Naive thymus-derived CD4-positive, alpha-beta T cell (primary cell): Measurements from ENCODE around the gene KRTAP3-3. TPM values are rescaled to one million over a fixed set of nuclear protein-coding genes. Genes with fewer than 3 reads are reported as not detected.
A peak's percentile ranks its signal among the peaks of the same experiment; 100 is the strongest.
"Not testable (repeated sequence)": the region's sequence is repeated elsewhere in the genome, so short reads cannot be mapped to it uniquely, and the experiment has no call there.

Experiments used
- ATAC-seq: fragments of 150-1000 bp; cut with Tn5 transposase; 2 replicates; pipeline ENCODE4 v1.10.0; 2021; ENCODE audit warnings: mild to moderate bottlenecking, moderate library complexity
- CTCF ChIA-PET: fragments of 350-600 bp; sonication (Branson Sonifier 250); formaldehyde crosslinking; loops from one replicate; lab custom pipeline; 2021; ENCODE audit warnings: antibody characterized with exemption; lab: Charles Lee
- POLR2A ChIA-PET: fragments of 350-600 bp; sonication (Branson Sonifier 250); formaldehyde crosslinking; loops from one replicate; lab custom pipeline; 2021; ENCODE audit warnings: antibody characterized with exemption, inconsistent platforms; lab: Charles Lee
- DNase-seq, 9 donors: peaks; one replicate each; pipeline versions ENCODE4 v3.0.0 to v3.0.0-alpha.2; 2020 to 2022; ENCODE audit warnings: mixed read lengths in 1 of 9
- H3K27ac ChIP-seq: one replicate; pipeline ENCODE4 v1.7.0; 2013; ENCODE audit warnings: mild to moderate bottlenecking, low read depth, low read length, moderate library complexity
- H3K27me3 ChIP-seq, 2 donors: one replicate each; pipeline ENCODE4 v1.7.0; 2013; ENCODE audit warnings: low read length in 2 of 2, mild to moderate bottlenecking in 2 of 2, moderate library complexity in 2 of 2; ENCODE audit not compliant: control insufficient read depth in 2 of 2, insufficient read depth in 2 of 2
- H3K36me3 ChIP-seq, 3 experiments: 1 replicate in 2 of 3; 2 replicates in 1 of 3; pipeline ENCODE4 v1.7.0; 2013; ENCODE audit warnings: low read length in 3 of 3, mild to moderate bottlenecking in 3 of 3, moderate library complexity in 1 of 3; ENCODE audit not compliant: insufficient read depth in 3 of 3, control insufficient read depth in 2 of 3
- H3K4me1 ChIP-seq, 2 donors: one replicate each; pipeline ENCODE4 v1.7.0; 2013; ENCODE audit warnings: low read length in 2 of 2, mild to moderate bottlenecking in 2 of 2, moderate library complexity in 1 of 2; ENCODE audit not compliant: control insufficient read depth in 2 of 2, insufficient read depth in 2 of 2
- H3K4me3 ChIP-seq: 2 replicates; pipeline ENCODE4 v1.7.0; 2013; ENCODE audit warnings: mild to moderate bottlenecking, low read length
- H3K9me3 ChIP-seq, 3 experiments: 1 replicate in 2 of 3; 2 replicates in 1 of 3; pipeline ENCODE4 v1.7.0; 2013; ENCODE audit warnings: low read length in 3 of 3; ENCODE audit not compliant: control insufficient read depth in 2 of 3
- H3K27ac Mint-ChIP-seq, 9 donors: one replicate each; pipeline ENCODE4 v1.8.0; 2020 to 2022; ENCODE audit warnings: mixed read lengths in 9 of 9, mild to moderate bottlenecking in 8 of 9, moderate library complexity in 5 of 9, inconsistent platforms in 2 of 9
- H3K27me3 Mint-ChIP-seq, 5 donors: one replicate each; pipeline ENCODE4 v1.8.0; 2021 to 2022; ENCODE audit warnings: mixed read lengths in 5 of 5, mild to moderate bottlenecking in 1 of 5
- H3K36me3 Mint-ChIP-seq, 5 donors: one replicate each; pipeline ENCODE4 v1.8.0; 2020 to 2022; ENCODE audit warnings: mixed read lengths in 5 of 5, mild to moderate bottlenecking in 3 of 5, inconsistent platforms in 1 of 5
- H3K4me1 Mint-ChIP-seq, 7 donors: one replicate each; pipeline ENCODE4 v1.8.0; 2020 to 2022; ENCODE audit warnings: mixed read lengths in 7 of 7, mild to moderate bottlenecking in 3 of 7, inconsistent platforms in 1 of 7
- H3K4me3 Mint-ChIP-seq, 10 donors: one replicate each; pipeline ENCODE4 v1.8.0; 2020 to 2022; ENCODE audit warnings: mild to moderate bottlenecking in 10 of 10, mixed read lengths in 10 of 10, moderate library complexity in 6 of 10, inconsistent platforms in 2 of 10
- H3K9me3 Mint-ChIP-seq, 11 donors: one replicate each; pipeline ENCODE4 v1.8.0; 2020 to 2022; ENCODE audit warnings: mixed read lengths in 11 of 11, mild to moderate bottlenecking in 4 of 11, inconsistent platforms in 1 of 11, moderate library complexity in 1 of 11
- intact Hi-C, 2 donors: fragments of 100-400 bp; cut with micrococcal nuclease; formaldehyde crosslinking; loops; one replicate each; pipeline ENCODE4 v1.15.1; 2023
- polyA plus RNA-seq, 2 donors: library from polyadenylated mRNA; unstranded; fragments of 300-500 nt; fragmentation: Illumina TruSeq; gene quantifications; one replicate each; pipeline ENCODE4 v1.2.3, GENCODE V29; 2021
- total RNA-seq, 6 experiments: library from RNA in 5 of 6; stranded (reverse) in 5 of 6; gene quantifications; 1 replicate in 5 of 6; 2 replicates in 1 of 6; pipeline ENCODE4 v1.2.3 and lab custom pipeline; 2021 to 2026

KRTAP3-3 gene
- total and polyA plus RNA-seq, 7 experiments from 2014 or later: not detected

DNA sequence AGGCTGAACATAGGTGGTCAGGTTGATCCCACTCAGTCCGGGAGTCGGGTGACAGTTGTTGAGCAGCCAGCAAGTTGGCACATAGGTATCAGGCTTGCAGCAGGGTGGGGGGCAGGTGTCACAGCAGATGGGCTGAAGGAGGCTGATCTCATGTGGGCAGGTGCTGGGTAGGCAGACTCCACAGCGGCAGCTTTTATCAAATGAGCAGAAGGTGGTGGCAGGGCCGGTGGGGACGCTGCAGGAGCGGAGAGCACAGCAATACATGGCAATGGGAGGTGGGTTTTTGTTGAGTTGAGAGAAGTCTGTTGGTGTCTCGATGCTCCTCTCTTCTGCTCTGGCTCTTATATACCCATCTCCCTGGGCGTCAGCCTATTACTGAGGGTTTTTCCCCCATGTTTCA lies 14.8 kb upstream of the KRTAP3-3 start, which contains the start of gene KRTAP3-1:
TSS of gene KRTAP3-1 (minus strand) at position 318 of the 400 bp plus-strand sequence. CDS start at position 264, 54 bp downstream.
- Histone ChIP-seq H3K9me3 (no peaks in the 10 kb centered on the region), H3K4me1 (no peaks in the 10 kb centered on the region), H3K36me3 (no peaks in the 10 kb centered on the region), H3K4me3 (no peak within 1 kb of the TSS), H3K27me3 (no peaks in the 10 kb centered on the region), H3K27ac (no peak within 1 kb of the TSS)
- DNase-seq (no peak), ATAC-seq (no peak)
- Mint-ChIP-seq H3K4me1 (no peaks in the 10 kb centered on the region), H3K27me3 (peaks cover 0 to 7% (median 4%) of the 10 kb centered on the region in 5 donors), H3K27ac (peak within 1 kb of the TSS in 1 of 9 donors; percentile 39), H3K9me3 (no peaks in the 10 kb centered on the region), H3K4me3 (no peak within 1 kb of the TSS), H3K36me3 (no peaks in the 10 kb centered on the region)
- POLR2A ChIA-PET: no interaction called here
- intact Hi-C loops: no loop called here
- CTCF ChIA-PET: no interaction called here

DNA sequence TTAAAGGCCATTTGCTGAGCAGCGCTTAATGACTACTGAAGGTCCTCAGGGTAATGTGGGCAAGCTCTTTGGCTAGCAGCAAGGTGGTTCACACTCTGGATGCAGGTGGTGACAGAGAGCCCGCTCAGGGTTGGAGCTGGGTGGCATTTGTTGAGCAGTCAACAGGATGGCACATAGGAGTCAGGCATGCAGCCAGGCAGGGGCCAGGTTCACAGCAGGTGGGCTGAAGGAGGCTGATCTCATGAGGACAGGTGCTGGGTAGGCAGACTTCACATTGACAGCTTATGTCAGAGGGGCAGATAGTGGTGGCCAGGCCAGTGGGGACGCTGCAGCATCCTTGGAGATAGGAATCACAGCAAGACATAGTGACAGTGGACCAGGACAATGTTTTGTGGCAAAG lies 10.4 kb upstream of the KRTAP3-3 start:
- H3K27ac Mint-ChIP-seq: no peak overlapping the region
- no peaks in the 10 kb centered on the region for H3K4me1 ChIP-seq
- no peak overlapping the region for H3K4me3 ChIP-seq
- no peaks in the 10 kb centered on the region for H3K4me1 Mint-ChIP-seq
- CTCF ChIA-PET: no interaction called here
- H3K27me3 Mint-ChIP-seq: peaks cover 0 to 12% (median 5%) of the 10 kb centered on the region in 5 donors
- H3K4me3 Mint-ChIP-seq: no peak overlapping the region
- H3K36me3 Mint-ChIP-seq: no peaks in the 10 kb centered on the region
- no peaks in the 10 kb centered on the region for H3K27me3 ChIP-seq
- H3K36me3 ChIP-seq: no peaks in the 10 kb centered on the region
- DNase-seq (no peak), ATAC-seq (no peak)
- H3K27ac ChIP-seq: no peak overlapping the region
- H3K9me3 Mint-ChIP-seq: peaks cover 0 to under 1% (median 0%) of the 10 kb centered on the region in 11 donors
- intact Hi-C loops: no loop called here
- POLR2A ChIA-PET: no interaction called here
- H3K9me3 ChIP-seq: no peaks in the 10 kb centered on the region

DNA sequence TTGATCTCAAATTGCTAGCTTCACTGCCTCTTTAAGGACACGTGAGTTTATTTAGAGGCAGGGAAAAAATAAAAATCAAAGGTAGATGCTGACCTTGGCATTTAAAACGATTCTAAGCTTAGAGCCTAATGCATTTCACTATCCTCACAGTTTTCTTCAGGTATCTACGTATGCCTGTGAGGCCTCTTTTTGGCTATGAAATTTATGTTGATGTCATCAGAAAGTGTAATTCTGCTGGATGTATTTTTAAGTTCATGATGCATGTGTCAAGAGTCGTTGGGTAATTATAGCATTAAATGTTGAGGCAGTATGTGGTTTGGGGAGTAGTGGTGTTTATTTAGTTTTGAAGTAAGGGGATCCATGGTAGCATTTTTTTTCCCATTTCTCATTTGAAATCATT lies 10.0 kb upstream of the KRTAP3-3 start:
- intact Hi-C loops: no loop called here
- no peak overlapping the region for H3K27ac Mint-ChIP-seq
- Histone ChIP-seq H3K9me3 (no peaks in the 10 kb centered on the region), H3K27ac (no peak overlapping the region), H3K4me1 (no peaks in the 10 kb centered on the region), H3K27me3 (no peaks in the 10 kb centered on the region), H3K4me3 (no peak overlapping the region), H3K36me3 (no peaks in the 10 kb centered on the region)
- H3K4me3 Mint-ChIP-seq: no peak overlapping the region
- POLR2A ChIA-PET: no interaction called here
- H3K27me3 Mint-ChIP-seq: peaks cover 1 to 12% (median 10%) of the 10 kb centered on the region in 5 donors
- no peak for ATAC-seq
- CTCF ChIA-PET: no interaction called here
- no peaks in the 10 kb centered on the region for H3K36me3 Mint-ChIP-seq
- H3K9me3 Mint-ChIP-seq: peaks cover 0 to 1% (median 0%) of the 10 kb centered on the region in 11 donors
- DNase-seq: no peak
- H3K4me1 Mint-ChIP-seq: no peaks in the 10 kb centered on the region

DNA sequence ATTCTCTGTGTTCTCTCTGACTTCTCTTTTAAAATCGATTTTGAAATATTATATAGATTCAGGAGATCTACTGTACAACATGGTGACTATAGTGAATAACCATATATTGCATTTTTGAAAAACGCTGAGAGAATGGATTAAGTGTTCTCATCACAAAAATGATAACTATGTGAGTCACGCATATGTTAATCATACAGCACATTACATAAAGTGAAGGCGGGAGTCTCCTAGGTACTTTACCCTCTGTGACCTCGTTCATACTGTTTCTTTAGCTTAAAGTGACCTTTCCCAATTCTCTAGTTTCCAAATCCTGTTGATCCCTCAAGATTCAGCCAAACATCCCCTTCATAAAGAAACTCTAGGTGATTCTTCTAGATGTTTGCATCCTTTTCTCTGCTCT lies 8.8 kb upstream of the KRTAP3-3 start:
- H3K27ac ChIP-seq: no peak overlapping the region
- no peaks in the 10 kb centered on the region for H3K36me3 ChIP-seq
- intact Hi-C loops: no loop called here
- H3K4me1 ChIP-seq: no peaks in the 10 kb centered on the region
- Mint-ChIP-seq H3K27me3 (peaks cover 6 to 23% (median 17%) of the 10 kb centered on the region in 5 donors), H3K4me3 (no peak overlapping the region), H3K9me3 (peaks cover 0 to 1% (median 0%) of the 10 kb centered on the region in 11 donors), H3K4me1 (no peaks in the 10 kb centered on the region), H3K27ac (no peak overlapping the region), H3K36me3 (no peaks in the 10 kb centered on the region)
- ATAC-seq (no peak), DNase-seq (no peak)
- no peaks in the 10 kb centered on the region for H3K27me3 ChIP-seq
- no peak overlapping the region for H3K4me3 ChIP-seq
- ChIA-PET POLR2A (no interaction called here), CTCF (no interaction called here)
- H3K9me3 ChIP-seq: no peaks in the 10 kb centered on the region

DNA sequence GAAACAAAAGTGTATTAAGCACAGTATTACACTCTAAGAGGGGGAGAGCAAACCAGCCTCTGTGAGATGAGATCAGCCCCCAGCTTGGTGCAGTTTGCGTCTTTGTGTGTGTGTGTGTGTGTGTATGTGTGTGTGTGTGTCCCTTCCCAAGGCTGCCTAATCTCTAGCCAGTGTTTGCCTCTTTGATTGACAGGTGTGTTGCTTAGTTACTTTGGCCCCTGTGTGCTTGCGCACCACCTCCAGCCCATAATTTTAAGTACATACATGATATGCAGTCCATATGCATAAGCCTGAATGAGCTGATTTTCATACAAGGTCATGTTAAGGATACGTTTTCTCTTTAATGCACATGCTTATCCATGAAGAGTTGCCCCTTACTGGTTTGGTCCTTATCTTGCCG lies 7.8 kb upstream of the KRTAP3-3 start:
- DNase-seq: no peak
- Mint-ChIP-seq H3K27ac (no peak overlapping the region), H3K4me1 (no peaks in the 10 kb centered on the region), H3K4me3 (no peak overlapping the region), H3K9me3 (peaks cover 0 to 1% (median 0%) of the 10 kb centered on the region in 11 donors), H3K36me3 (no peaks in the 10 kb centered on the region), H3K27me3 (peaks cover 9 to 33% (median 26%) of the 10 kb centered on the region in 5 donors)
- CTCF ChIA-PET: no interaction called here
- Histone ChIP-seq H3K27me3 (no peaks in the 10 kb centered on the region), H3K9me3 (no peaks in the 10 kb centered on the region), H3K4me1 (no peaks in the 10 kb centered on the region), H3K27ac (no peak overlapping the region), H3K36me3 (no peaks in the 10 kb centered on the region), H3K4me3 (no peak overlapping the region)
- ATAC-seq: no peak
- intact Hi-C loops: no loop called here
- POLR2A ChIA-PET: no interaction called here

DNA sequence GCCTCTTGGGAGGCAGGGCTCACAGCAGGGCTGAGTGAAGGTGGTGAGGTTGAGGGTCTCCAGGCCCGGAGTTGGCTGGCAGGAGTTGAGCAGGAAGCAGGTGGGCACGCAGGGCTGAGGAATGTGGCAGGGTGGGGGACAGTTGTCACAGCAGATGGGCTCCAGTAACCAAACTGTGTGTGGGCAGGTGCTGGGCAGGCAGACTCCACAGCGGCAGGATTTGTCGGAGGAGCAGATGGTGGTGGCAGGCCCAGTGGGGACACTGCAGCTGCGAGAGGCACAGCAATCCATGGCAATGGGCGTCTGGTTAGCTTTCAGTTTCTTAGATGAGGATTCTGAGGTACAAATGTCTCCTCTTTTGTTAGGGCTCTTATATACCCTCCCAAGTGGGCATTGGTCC lies 5.6 kb upstream of the KRTAP3-3 start, which contains the start of gene KRTAP3-2:
TSS of gene KRTAP3-2 (minus strand) at position 344 of the 400 bp plus-strand sequence. CDS start at position 291, 53 bp downstream.
- H3K36me3 ChIP-seq, H3K27me3 ChIP-seq, H3K4me1 Mint-ChIP-seq, CTCF ChIA-PET, H3K4me1 ChIP-seq, POLR2A ChIA-PET, H3K36me3 Mint-ChIP-seq, H3K4me3 Mint-ChIP-seq, H3K27ac ChIP-seq, ATAC-seq, H3K9me3 Mint-ChIP-seq, DNase-seq, H3K9me3 ChIP-seq, intact Hi-C loops, H3K4me3 ChIP-seq, H3K27ac Mint-ChIP-seq: not testable (repeated sequence)
- peaks cover 18 to 40% (median 36%) of the 10 kb centered on the region in 5 donors for H3K27me3 Mint-ChIP-seq

DNA sequence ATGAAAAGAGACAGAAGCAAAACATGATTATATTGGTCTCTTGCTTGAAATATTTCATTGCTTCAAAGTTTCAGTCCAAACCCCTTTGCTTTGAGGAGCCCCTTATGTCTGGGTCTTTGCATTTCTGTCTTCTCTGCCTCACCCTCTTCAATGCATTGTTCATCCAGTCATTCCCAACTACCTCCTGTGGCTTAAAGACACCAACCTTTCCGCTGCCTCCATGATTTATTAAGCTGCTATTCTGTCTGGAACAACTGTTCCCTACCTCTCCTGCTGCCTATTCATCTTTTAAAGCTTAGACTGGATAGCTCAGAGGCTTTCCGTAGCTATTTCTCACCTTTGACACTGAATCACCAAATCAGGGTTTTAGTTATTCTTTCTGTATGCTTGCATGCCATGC lies 3.4 kb upstream of the KRTAP3-3 start:
- Histone ChIP-seq H3K27ac (no peak overlapping the region), H3K36me3 (no peaks in the 10 kb centered on the region), H3K4me1 (no peaks in the 10 kb centered on the region), H3K9me3 (no peaks in the 10 kb centered on the region), H3K27me3 (peaks cover 0 to 4% of the 10 kb centered on the region in 2 donors), H3K4me3 (no peak overlapping the region)
- peaks cover 0 to 1% (median 0%) of the 10 kb centered on the region in 11 donors for H3K9me3 Mint-ChIP-seq
- no peak overlapping the region for H3K27ac Mint-ChIP-seq
- ChIA-PET CTCF (no interaction called here), POLR2A (no interaction called here)
- peaks cover 22 to 53% (median 48%) of the 10 kb centered on the region in 5 donors for H3K27me3 Mint-ChIP-seq
- no peak overlapping the region for H3K4me3 Mint-ChIP-seq
- peaks cover 0 to 3% (median 0%) of the 10 kb centered on the region in 5 donors for H3K36me3 Mint-ChIP-seq
- no peaks in the 10 kb centered on the region for H3K4me1 Mint-ChIP-seq
- DNase-seq (no peak), ATAC-seq (no peak)
- intact Hi-C loops: no loop called here
